SK-N-SH treated with all-trans-retinoic acid at 6 μM for 48 hours (cell line): ENCODE measurements around the gene CCL16.

ENCODE experiments used
- ATAC-seq: fragments of 200-7000 bp; cut with Tn5 transposase; 3 replicates; pipeline ENCODE4 v1.9.1; 2020; ENCODE audit warnings: mild to moderate bottlenecking, moderate library complexity
- ARNTL ChIP-seq: fragments of 450-650 bp; formaldehyde crosslinking; IDR thresholded peaks from 2 replicates; pipeline ENCODE4 v1.5.0; 2020; ENCODE audit warnings: low read depth, mild to moderate bottlenecking, moderate library complexity, borderline replicate concordance
- CSDC2 ChIP-seq: fragments of 250-450 bp; sonication (Bioruptor Pico); IDR thresholded peaks from 2 replicates; pipeline ENCODE4 v1.5.0; 2020; ENCODE audit warnings: mild to moderate bottlenecking, moderate library complexity
- CSRNP3 ChIP-seq: fragments of 250-450 bp; sonication (Bioruptor Pico); IDR thresholded peaks from 2 replicates; pipeline ENCODE4 v1.5.1; 2021; ENCODE audit warnings: mild to moderate bottlenecking, moderate library complexity
- ESRRG ChIP-seq: fragments of 250-450 bp; sonication (Bioruptor Pico); IDR thresholded peaks from 2 replicates; pipeline ENCODE4 v1.6.1; 2021; ENCODE audit warnings: mild to moderate bottlenecking
- GLIS3 ChIP-seq: fragments of 250-450 bp; sonication (Bioruptor Pico); IDR thresholded peaks from 2 replicates; pipeline ENCODE4 v1.5.0; 2020; ENCODE audit warnings: mild to moderate bottlenecking, moderate library complexity
- ISL1 ChIP-seq: fragments of 250-450 bp; sonication (Bioruptor Pico); IDR thresholded peaks from 2 replicates; pipeline ENCODE4 v2.1.2; 2022; ENCODE audit warnings: mild to moderate bottlenecking, moderate library complexity
- OSR1 ChIP-seq: fragments of 250-450 bp; sonication (Bioruptor Pico); IDR thresholded peaks from 2 replicates; pipeline ENCODE4 v1.8.0; 2022; ENCODE audit warnings: moderate library complexity, mild to moderate bottlenecking, inconsistent platforms
- POU6F1 ChIP-seq: fragments of 250-450 bp; sonication (Bioruptor Pico); IDR thresholded peaks from 2 replicates; pipeline ENCODE4 v1.8.0; 2021; ENCODE audit warnings: low read depth, mild to moderate bottlenecking, moderate library complexity, borderline replicate concordance
- RARB ChIP-seq: fragments of 250-450 bp; sonication (Bioruptor Pico); IDR thresholded peaks from 2 replicates; pipeline ENCODE4 v1.8.0; 2021; ENCODE audit warnings: mild to moderate bottlenecking, moderate library complexity
- SNAI2 ChIP-seq: fragments of 250-450 bp; sonication (Bioruptor Pico); IDR thresholded peaks from 2 replicates; pipeline ENCODE4 v1.5.0; 2020; ENCODE audit warnings: mild to moderate bottlenecking, moderate library complexity
- TCF4 ChIP-seq: fragments of 250-450 bp; sonication (Bioruptor Pico); IDR thresholded peaks from 2 replicates; pipeline ENCODE4 v1.8.0; 2021; ENCODE audit warnings: mild to moderate bottlenecking, moderate library complexity, borderline replicate concordance
- TOX ChIP-seq: fragments of 250-450 bp; sonication (Bioruptor Pico); IDR thresholded peaks from 2 replicates; pipeline ENCODE4 v1.8.0; 2021; ENCODE audit warnings: mild to moderate bottlenecking, moderate library complexity, borderline replicate concordance
- ZC3H10 ChIP-seq: fragments of 250-450 bp; sonication (Bioruptor Pico); IDR thresholded peaks from 2 replicates; pipeline ENCODE4 v1.5.1; 2021; ENCODE audit warnings: mild to moderate bottlenecking, moderate library complexity
- ZFP3 ChIP-seq: fragments of 250-450 bp; sonication (Bioruptor Pico); IDR thresholded peaks from 2 replicates; pipeline ENCODE4 v1.5.0; 2020; ENCODE audit warnings: mild to moderate bottlenecking, moderate library complexity
- ZNF565 ChIP-seq: fragments of 450-650 bp; formaldehyde crosslinking; conservative IDR thresholded peaks from 2 replicates; pipeline ENCODE4 v1.5.0; 2020; ENCODE audit warnings: low read depth, mild to moderate bottlenecking, moderate library complexity
- ZNF8 ChIP-seq: fragments of 450-650 bp; formaldehyde crosslinking; IDR thresholded peaks from 2 replicates; pipeline ENCODE4 v1.5.0; 2020; ENCODE audit warnings: mild to moderate bottlenecking, moderate library complexity
- TF ChIP-seq, protein P1 (sequence below): fragments of 250-450 bp; sonication (Bioruptor Pico); IDR thresholded peaks from 2 replicates; pipeline ENCODE4 v1.5.0; 2020; ENCODE audit warnings: mild to moderate bottlenecking, moderate library complexity
- TF ChIP-seq, protein P2 (sequence below): fragments of 250-450 bp; sonication (Bioruptor Pico); IDR thresholded peaks from 2 replicates; pipeline ENCODE4 v1.8.0; 2020; ENCODE audit warnings: mild to moderate bottlenecking, moderate library complexity, borderline replicate concordance

CCL16 gene

GRCh38 chr17:35948092-35948491 is 33.2 kb downstream of the CCL16 start:
- no peak for ATAC-seq
- no peak for TF ChIP-seq TCF4 (CRISPR knock-in tag)
- no peak for TF ChIP-seq SNAI2 (CRISPR knock-in tag)
- TF ChIP-seq ESRRG = no peak
- TF ChIP-seq ZNF8 = no peak
- TF ChIP-seq ARNTL = no peak
- no peak for TF ChIP-seq GLIS3
- TF ChIP-seq TOX = no peak
- TF ChIP-seq ZFP3 (CRISPR knock-in tag) = no peak

DNA sequence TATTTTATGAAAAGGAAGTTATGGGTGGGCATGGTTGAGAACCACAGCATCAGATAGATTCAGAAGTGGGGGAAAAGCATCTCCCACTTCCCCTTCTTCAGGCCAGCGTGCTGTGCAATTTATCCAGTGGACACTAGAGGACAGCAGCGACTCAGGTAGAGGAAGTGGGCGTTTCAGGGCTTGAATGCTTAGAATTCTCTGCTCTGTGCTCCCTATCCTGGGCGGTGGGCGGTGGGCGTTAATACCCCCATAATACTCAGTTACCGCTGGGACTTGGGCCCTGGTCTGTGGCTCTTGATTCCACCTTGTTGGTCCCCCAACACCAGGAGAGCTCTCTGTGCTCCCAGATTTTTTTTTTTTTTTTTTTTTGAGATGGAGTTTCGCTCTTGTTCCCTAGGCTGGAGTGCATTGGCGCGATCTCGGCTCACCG is 34.1 kb downstream of the CCL16 start:
- peak; percentile 97 for ATAC-seq

GRCh38 chr17:35944151-35944550 is 37.1 kb downstream of the CCL16 start:
- TF ChIP-seq ZNF8 (no peak), CSDC2 (CRISPR knock-in tag) (no peak), ISL1 (CRISPR knock-in tag) (no peak), CSRNP3 (CRISPR knock-in tag) (no peak), POU6F1 (CRISPR knock-in tag) (no peak), TOX (no peak), ZNF565 (no peak), ESRRG (no peak), OSR1 (CRISPR knock-in tag) (no peak)
- TF ChIP-seq, protein P1, sequence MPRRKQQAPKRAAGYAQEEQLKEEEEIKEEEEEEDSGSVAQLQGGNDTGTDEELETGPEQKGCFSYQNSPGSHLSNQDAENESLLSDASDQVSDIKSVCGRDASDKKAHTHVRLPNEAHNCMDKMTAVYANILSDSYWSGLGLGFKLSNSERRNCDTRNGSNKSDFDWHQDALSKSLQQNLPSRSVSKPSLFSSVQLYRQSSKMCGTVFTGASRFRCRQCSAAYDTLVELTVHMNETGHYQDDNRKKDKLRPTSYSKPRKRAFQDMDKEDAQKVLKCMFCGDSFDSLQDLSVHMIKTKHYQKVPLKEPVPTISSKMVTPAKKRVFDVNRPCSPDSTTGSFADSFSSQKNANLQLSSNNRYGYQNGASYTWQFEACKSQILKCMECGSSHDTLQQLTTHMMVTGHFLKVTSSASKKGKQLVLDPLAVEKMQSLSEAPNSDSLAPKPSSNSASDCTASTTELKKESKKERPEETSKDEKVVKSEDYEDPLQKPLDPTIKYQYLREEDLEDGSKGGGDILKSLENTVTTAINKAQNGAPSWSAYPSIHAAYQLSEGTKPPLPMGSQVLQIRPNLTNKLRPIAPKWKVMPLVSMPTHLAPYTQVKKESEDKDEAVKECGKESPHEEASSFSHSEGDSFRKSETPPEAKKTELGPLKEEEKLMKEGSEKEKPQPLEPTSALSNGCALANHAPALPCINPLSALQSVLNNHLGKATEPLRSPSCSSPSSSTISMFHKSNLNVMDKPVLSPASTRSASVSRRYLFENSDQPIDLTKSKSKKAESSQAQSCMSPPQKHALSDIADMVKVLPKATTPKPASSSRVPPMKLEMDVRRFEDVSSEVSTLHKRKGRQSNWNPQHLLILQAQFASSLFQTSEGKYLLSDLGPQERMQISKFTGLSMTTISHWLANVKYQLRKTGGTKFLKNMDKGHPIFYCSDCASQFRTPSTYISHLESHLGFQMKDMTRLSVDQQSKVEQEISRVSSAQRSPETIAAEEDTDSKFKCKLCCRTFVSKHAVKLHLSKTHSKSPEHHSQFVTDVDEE (CRISPR knock-in tag) = no peak
- TF ChIP-seq, all 23 proteins: peak for 0
- ATAC-seq = no peak

More for the DNA sequence above, 34.1 kb downstream of the CCL16 start:
- TF ChIP-seq, protein P2, sequence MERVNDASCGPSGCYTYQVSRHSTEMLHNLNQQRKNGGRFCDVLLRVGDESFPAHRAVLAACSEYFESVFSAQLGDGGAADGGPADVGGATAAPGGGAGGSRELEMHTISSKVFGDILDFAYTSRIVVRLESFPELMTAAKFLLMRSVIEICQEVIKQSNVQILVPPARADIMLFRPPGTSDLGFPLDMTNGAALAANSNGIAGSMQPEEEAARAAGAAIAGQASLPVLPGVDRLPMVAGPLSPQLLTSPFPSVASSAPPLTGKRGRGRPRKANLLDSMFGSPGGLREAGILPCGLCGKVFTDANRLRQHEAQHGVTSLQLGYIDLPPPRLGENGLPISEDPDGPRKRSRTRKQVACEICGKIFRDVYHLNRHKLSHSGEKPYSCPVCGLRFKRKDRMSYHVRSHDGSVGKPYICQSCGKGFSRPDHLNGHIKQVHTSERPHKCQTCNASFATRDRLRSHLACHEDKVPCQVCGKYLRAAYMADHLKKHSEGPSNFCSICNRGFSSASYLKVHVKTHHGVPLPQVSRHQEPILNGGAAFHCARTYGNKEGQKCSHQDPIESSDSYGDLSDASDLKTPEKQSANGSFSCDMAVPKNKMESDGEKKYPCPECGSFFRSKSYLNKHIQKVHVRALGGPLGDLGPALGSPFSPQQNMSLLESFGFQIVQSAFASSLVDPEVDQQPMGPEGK (CRISPR knock-in tag) = no peak
- TF ChIP-seq ZNF565 (no peak), CSDC2 (CRISPR knock-in tag) (no peak), ZFP3 (CRISPR knock-in tag) (no peak), TCF4 (CRISPR knock-in tag) (no peak), ARNTL (no peak), ZC3H10 (CRISPR knock-in tag) (no peak), RARB (CRISPR knock-in tag) (no peak), ISL1 (CRISPR knock-in tag) (no peak), GLIS3 (no peak), POU6F1 (CRISPR knock-in tag) (no peak), ESRRG (no peak), CSRNP3 (CRISPR knock-in tag) (no peak)
